OCI-LY7 (cell line): ENCODE data around the gene KIF13A. TPM values are rescaled to one million over a fixed set of nuclear protein-coding genes. Genes with fewer than 3 reads are reported as not detected.

Source experiments
- BruUV-seq: library from RNA; stranded (reverse); fragments of 400-500 nt; replicated peaks from 2 replicates; lab custom pipeline; 2021; lab: Mats Ljungman, UMichigan
- CTCF ChIA-PET: fragments of 300-600 bp; sonication (Branson Sonifier 250); formaldehyde crosslinking; loops from one replicate; lab custom pipeline; 2022; ENCODE audit warnings: antibody characterized with exemption; ENCODE audit not compliant: unreplicated experiment; lab: Charles Lee
- POLR2A ChIA-PET: fragments of 300-600 bp; sonication (Branson Sonifier 250); formaldehyde crosslinking; loops from one replicate; lab custom pipeline; 2022; ENCODE audit warnings: antibody characterized with exemption; lab: Charles Lee
- DNase-seq: peaks from one replicate; pipeline ENCODE4 v3.0.0-alpha.2; 2015; ENCODE audit warnings: low spot score
- H2AFZ ChIP-seq: fragments of 200-600 bp; sonication (generic), shearing (Covaris generic); 2 replicates; pipeline ENCODE4 v1.6.1; 2014; ENCODE audit warnings: mild to moderate bottlenecking, antibody characterized with exemption, low read length, moderate library complexity
- H3K27ac ChIP-seq: fragments of 200-600 bp; sonication (generic); 2 replicates; pipeline ENCODE4 v1.5.1; 2014; ENCODE audit warnings: mixed run types, low read depth, mild to moderate bottlenecking, moderate library complexity, low read length, inconsistent platforms; ENCODE audit not compliant: poor library complexity, severe bottlenecking
- H3K36me3 ChIP-seq: fragments of 200-600 bp; sonication (generic); 2 replicates; pipeline ENCODE4 v1.6.1; 2014; ENCODE audit warnings: mild to moderate bottlenecking, antibody characterized with exemption, low read length, moderate library complexity, mixed read lengths; ENCODE audit not compliant: insufficient read depth
- H3K4me1 ChIP-seq: fragments of 200-600 bp; sonication (generic); 2 replicates; pipeline ENCODE4 v1.5.1; 2014; ENCODE audit warnings: mild to moderate bottlenecking, low read length; ENCODE audit not compliant: insufficient read depth, poor library complexity, severe bottlenecking
- H3K4me2 ChIP-seq: fragments of 200-600 bp; sonication (generic); 2 replicates; pipeline ENCODE4 v1.6.1; 2014; ENCODE audit warnings: mild to moderate bottlenecking, low read length
- H3K4me3 ChIP-seq: fragments of 200-600 bp; sonication (generic); 2 replicates; pipeline ENCODE4 v1.5.1; 2014; ENCODE audit warnings: mild to moderate bottlenecking, low read depth, low read length; ENCODE audit not compliant: poor library complexity, severe bottlenecking
- H3K79me2 ChIP-seq: fragments of 200-600 bp; sonication (generic); 2 replicates; pipeline ENCODE4 v1.6.1; 2016; ENCODE audit warnings: low read depth, mild to moderate bottlenecking, low read length, moderate library complexity, mixed read lengths; ENCODE audit not compliant: insufficient read depth
- H3K9me2 ChIP-seq: fragments of 200-600 bp; sonication (generic); 2 replicates; pipeline ENCODE4 v1.6.1; 2016; ENCODE audit warnings: mild to moderate bottlenecking, low read length, mixed read lengths; ENCODE audit not compliant: insufficient read depth
- H3K9me3 ChIP-seq: fragments of 200-600 bp; sonication (generic); 2 replicates; pipeline ENCODE4 v1.6.1; 2014; ENCODE audit warnings: mild to moderate bottlenecking, mixed run types, low read length, mixed read lengths
- H4K20me1 ChIP-seq: fragments of 200-600 bp; sonication (generic); 2 replicates; pipeline ENCODE4 v1.6.1; 2014; ENCODE audit warnings: mild to moderate bottlenecking, antibody characterized with exemption, low read length, moderate library complexity, mixed read lengths; ENCODE audit not compliant: insufficient read depth
- EZH2phosphoT487 ChIP-seq: fragments of 200-600 bp; sonication (generic); IDR thresholded peaks from 2 replicates; pipeline ENCODE4 v1.6.1; 2018; ENCODE audit warnings: low read depth, borderline replicate concordance, mild to moderate bottlenecking, mixed run types, antibody characterized with exemption, low read length, moderate library complexity, mixed read lengths
- intact Hi-C: fragments of 100-400 bp; cut with micrococcal nuclease; formaldehyde crosslinking; loops from one replicate; pipeline ENCODE4 v1.10.0; 2022; ENCODE audit not compliant: unreplicated experiment
- total RNA-seq, 2 experiments: library from RNA; depleted of rRNA in 1 of 2; stranded (reverse); fragments of >200 nt in 1 of 2; shearing (Covaris generic) in 1 of 2; gene quantifications; 2 replicates each; pipeline ENCODE4 v1.2.3, GENCODE V29; 2014 to 2022
- TF ChIP-seq, protein P1 (sequence below): fragments of 200-600 bp; sonication (generic); conservative IDR thresholded peaks from 2 replicates; pipeline ENCODE4 v1.5.1; 2014; ENCODE audit warnings: mild to moderate bottlenecking, antibody characterized with exemption, low read length, moderate library complexity, mixed read lengths

Gene KIF13A
- total RNA-seq, 2 experiments from 2014 or later, result 1.5 TPM; not detected in 1

DNA sequence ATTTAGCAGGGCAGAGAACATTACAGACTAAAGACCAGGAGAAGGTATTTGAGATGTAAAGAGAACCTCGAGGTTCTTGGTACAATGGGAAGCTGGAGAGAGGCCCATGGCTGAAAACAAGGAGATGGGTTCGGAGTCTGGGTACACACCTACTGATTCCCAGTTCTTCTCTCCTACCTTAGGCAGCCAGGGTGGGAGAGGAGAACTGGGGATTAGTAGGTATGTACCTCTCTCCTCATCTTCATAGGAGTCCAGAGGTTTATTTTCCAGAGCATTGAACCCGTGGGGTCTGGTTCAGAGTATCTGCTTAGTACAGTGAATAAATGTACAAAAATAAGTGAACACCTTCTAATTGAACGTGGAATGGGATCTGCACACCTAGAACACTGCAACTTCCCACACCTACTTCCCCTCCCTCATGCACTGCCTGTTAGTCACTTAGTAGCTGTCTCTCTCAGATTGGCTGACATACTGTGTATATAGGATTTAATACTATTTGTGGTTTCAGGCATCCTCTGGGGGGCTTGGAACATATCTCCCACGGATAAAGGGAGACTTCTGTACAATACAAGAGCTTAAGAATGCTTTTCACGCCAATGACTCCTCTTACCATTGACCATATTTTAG is 257.2 kb downstream of the KIF13A start:
- Histone ChIP-seq H3K4me1 (no peaks in the 10 kb centered on the region), H4K20me1 (no peaks in the 10 kb centered on the region), H3K79me2 (no peaks in the 10 kb centered on the region), H3K27ac (no peak overlapping the region), H3K4me3 (no peak overlapping the region), H3K36me3 (no peaks in the 10 kb centered on the region), H3K9me2 (no peaks in the 10 kb centered on the region), H3K9me3 (no peaks in the 10 kb centered on the region), H3K4me2 (no peak overlapping the region), H2AFZ (no peak overlapping the region)
- DNase-seq, result no peak
- intact Hi-C loops, result no loop called here
- CTCF ChIA-PET, result no interaction called here
- POLR2A ChIA-PET, result interaction anchor here (0.5 to 0.6 kb wide), 2 partner anchors 160 to 188 kb away, joined by 3 to 6 read pairs; no protein-coding TSS in a partner anchor
- no TSS peak for BruUV-seq
- no peak for TF ChIP-seq EZH2phosphoT487
- TF ChIP-seq, protein P1, sequence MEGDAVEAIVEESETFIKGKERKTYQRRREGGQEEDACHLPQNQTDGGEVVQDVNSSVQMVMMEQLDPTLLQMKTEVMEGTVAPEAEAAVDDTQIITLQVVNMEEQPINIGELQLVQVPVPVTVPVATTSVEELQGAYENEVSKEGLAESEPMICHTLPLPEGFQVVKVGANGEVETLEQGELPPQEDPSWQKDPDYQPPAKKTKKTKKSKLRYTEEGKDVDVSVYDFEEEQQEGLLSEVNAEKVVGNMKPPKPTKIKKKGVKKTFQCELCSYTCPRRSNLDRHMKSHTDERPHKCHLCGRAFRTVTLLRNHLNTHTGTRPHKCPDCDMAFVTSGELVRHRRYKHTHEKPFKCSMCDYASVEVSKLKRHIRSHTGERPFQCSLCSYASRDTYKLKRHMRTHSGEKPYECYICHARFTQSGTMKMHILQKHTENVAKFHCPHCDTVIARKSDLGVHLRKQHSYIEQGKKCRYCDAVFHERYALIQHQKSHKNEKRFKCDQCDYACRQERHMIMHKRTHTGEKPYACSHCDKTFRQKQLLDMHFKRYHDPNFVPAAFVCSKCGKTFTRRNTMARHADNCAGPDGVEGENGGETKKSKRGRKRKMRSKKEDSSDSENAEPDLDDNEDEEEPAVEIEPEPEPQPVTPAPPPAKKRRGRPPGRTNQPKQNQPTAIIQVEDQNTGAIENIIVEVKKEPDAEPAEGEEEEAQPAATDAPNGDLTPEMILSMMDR, result no peak

DNA sequence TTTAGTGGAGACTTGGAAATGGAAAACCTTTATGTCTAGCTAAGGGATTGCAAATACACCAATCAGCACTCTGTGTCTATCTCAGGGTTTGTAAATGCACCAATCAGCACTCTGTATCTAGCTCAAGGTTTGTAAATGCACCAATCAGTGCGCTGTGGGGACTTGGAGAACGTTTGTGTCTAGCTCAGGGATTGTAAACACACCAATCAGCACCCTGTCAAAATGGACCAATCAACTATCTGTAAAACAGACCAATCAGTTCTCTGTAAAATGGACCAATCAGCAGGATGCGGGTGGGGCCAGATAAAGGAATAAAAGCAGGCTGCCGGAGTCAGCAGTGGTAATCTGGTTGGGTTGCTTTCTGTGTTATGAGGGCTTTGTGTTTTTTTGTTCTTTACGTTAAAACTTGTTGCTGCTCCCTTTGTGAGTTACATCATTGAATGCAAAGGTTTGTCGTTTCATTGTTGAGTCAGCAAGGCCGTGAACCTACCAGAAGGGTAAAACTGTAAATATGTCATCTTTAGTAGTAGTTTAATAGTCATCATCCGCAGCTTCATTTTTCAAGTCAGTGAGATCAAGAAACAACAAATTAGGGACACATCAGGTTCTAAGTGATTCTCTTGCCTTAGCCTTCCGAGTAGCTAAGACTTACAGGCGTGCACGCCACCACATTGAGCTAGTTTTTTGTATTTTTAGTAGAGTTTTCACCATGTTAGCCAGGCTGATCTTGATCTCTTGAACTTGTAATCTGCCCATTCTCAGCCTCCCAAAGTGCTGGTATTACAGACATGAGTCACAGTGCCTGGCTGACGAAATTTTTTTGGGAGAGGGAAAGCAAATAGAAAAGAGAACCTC is 258.0 kb downstream of the KIF13A start:
- H3K9me2 ChIP-seq, result no peaks in the 10 kb centered on the region
- no peak overlapping the region for H3K4me2 ChIP-seq
- no peaks in the 10 kb centered on the region for H3K79me2 ChIP-seq
- H3K36me3 ChIP-seq, result no peaks in the 10 kb centered on the region
- H2AFZ ChIP-seq, result no peak overlapping the region
- intact Hi-C loops, result no loop called here
- H3K4me1 ChIP-seq, result no peaks in the 10 kb centered on the region
- no peak for DNase-seq
- POLR2A ChIA-PET, result interaction anchor here (0.6 kb wide), 4 partner anchors 159 to 758 kb away, joined by 3 to 7 read pairs (median 5); no protein-coding TSS in a partner anchor
- CTCF ChIA-PET, result no interaction called here
- no peaks in the 10 kb centered on the region for H4K20me1 ChIP-seq
- TF ChIP-seq, protein P1, result no peak
- TF ChIP-seq EZH2phosphoT487, result no peak
- no peak overlapping the region for H3K4me3 ChIP-seq
- no peak overlapping the region for H3K27ac ChIP-seq
- no peaks in the 10 kb centered on the region for H3K9me3 ChIP-seq
- no TSS peak for BruUV-seq
